Prostate gland (tissue), 2 donors: ENCODE results near the gene GLT1D1. TPM values are rescaled to one million over a fixed set of nuclear protein-coding genes. Genes with fewer than 3 reads are reported as not detected.

Experiments
- DNase-seq: peaks from one replicate; pipeline ENCODE4 v3.0.0-alpha.2; 2019; ENCODE audit warnings: low spot score
- H3K27ac ChIP-seq, 2 donors: fragments of 200-600 bp; sonication (generic); 2 replicates each; pipeline ENCODE4 v1.5.1; 2017 to 2019
- H3K27me3 ChIP-seq: fragments of 200-600 bp; sonication (generic); replicated peaks from 2 replicates; pipeline ENCODE4 v1.5.1; 2019; ENCODE audit not compliant: insufficient read depth
- H3K36me3 ChIP-seq, 2 donors: fragments of 200-600 bp; sonication (generic); 1 replicate in 1 of 2; 2 replicates in 1 of 2; pipeline versions ENCODE4 v1.5.1 to v1.8.1; 2017 to 2019
- H3K4me1 ChIP-seq: fragments of 200-600 bp; sonication (generic); replicated peaks from 2 replicates; pipeline ENCODE4 v1.5.1; 2019
- H3K4me3 ChIP-seq, 2 donors: fragments of 200-600 bp; sonication (generic); 2 replicates each; pipeline ENCODE4 v1.5.1; 2017 to 2019
- H3K9me3 ChIP-seq: fragments of 200-600 bp; sonication (generic); 2 replicates; pipeline ENCODE4 v1.5.1; 2017
- CTCF ChIP-seq, 4 experiments: fragments of 200-600 bp in 2 of 4; fragments of 450-650 bp in 2 of 4; sonication (generic) in 2 of 4; IDR thresholded peaks; 1 replicate in 3 of 4; 2 replicates in 1 of 4; pipeline ENCODE4 v1.5.1; 2016 to 2019; ENCODE audit warnings: antibody characterized with exemption in 4 of 4, mild to moderate bottlenecking in 2 of 4, moderate library complexity in 2 of 4
- POLR2A ChIP-seq: fragments of 450-650 bp; IDR thresholded peaks from one replicate; pipeline ENCODE4 v1.6.1; 2016; ENCODE audit warnings: antibody characterized with exemption, mild to moderate bottlenecking
- POLR2AphosphoS5 ChIP-seq: sonication (generic); formaldehyde crosslinking; IDR thresholded peaks from one replicate; pipeline ENCODE4 v1.6.1; 2017; ENCODE audit warnings: antibody characterized with exemption
- WGBS: methylation state at CpG from one replicate; pipeline ENCODE4 v1.1.5; 2018; 5-methylcytosine and 5-hydroxymethylcytosine counted together
- intact Hi-C: fragments of 100-400 bp; cut with DNase I; formaldehyde crosslinking; loops from one replicate; pipeline ENCODE4 v1.14.2; 2022
- total RNA-seq, 2 donors: library from RNA; depleted of rRNA; stranded (reverse); fragments of >200 nt; gene quantifications; one replicate each; pipeline ENCODE4 v1.1.0, GENCODE V29; 2016

The GLT1D1 gene
- total RNA-seq, 2 donors from 2014 or later, result 1.9 TPM; not detected in 1

DNA sequence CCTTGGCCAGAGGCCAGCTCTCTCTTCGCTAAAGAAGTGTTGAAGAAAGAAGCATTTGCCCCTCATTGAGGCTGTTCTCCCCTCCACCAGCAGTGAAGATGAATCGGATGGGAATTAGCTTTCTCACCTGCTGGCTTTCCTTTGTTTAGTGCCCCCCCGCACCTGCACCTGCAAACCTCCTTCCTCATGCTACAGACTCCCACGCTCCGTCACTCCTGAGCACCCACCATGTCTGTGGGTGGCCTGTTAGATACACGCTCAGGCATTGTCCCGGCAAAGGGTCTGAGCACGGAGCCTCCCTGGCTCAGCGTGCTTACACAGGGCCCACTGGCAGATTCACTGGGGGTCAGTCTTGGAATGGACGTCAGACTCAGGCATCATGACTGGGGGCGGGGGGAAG lies 121.6 kb downstream of the GLT1D1 start:
- no peak for TF ChIP-seq POLR2AphosphoS5
- no peak for TF ChIP-seq POLR2A
- no peak for TF ChIP-seq CTCF (IDR thresholded peaks at IDR 0.05)
- H3K36me3 ChIP-seq, result no peaks in the 10 kb centered on the region
- H3K27me3 ChIP-seq, result peaks cover 13% of the 10 kb centered on the region
- H3K27ac ChIP-seq, result no peak overlapping the region
- no peaks in the 10 kb centered on the region for H3K4me1 ChIP-seq
- H3K9me3 ChIP-seq, result no peaks in the 10 kb centered on the region
- no peak overlapping the region for H3K4me3 ChIP-seq
- WGBS, result 74% methylated on average over 11 of the region's 11 CpGs
- no peak for DNase-seq
- intact Hi-C loops, result no loop called here

DNA sequence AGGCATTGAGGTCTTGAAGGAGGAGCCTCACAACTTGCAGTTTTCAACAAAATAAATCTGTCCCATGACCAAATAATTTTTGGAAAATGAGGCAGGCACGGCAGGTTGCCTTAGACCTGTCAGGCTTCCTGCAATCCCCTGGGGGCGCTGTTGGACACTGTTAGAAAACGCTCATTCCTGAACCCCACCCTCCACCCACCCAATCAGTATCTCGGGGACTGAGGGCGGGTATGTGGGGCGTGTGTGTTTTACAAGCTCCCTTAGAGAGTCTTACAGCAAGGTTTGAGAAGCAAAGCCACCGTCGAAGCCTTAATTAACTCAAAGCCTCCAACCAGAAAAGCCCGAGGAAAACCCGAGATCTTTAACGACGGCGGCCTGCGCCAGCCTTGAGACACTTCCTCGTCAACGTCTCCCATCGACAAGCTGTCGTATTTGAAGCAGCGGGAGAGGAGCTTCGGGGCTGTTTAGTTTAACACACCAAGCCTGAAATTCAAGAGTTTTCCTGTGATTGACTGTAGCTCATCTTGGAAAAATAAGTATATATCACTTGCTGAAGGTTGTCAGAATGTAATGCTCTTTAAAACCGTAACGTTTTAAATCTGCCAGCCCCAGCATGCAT lies 123.0 kb downstream of the GLT1D1 start:
- Histone ChIP-seq H3K4me1 (no peaks in the 10 kb centered on the region), H3K27me3 (peaks cover 5% of the 10 kb centered on the region), H3K36me3 (no peaks in the 10 kb centered on the region), H3K9me3 (no peaks in the 10 kb centered on the region), H3K27ac (no peak overlapping the region), H3K4me3 (no peak overlapping the region)
- WGBS, result 11% methylated on average over 22 of the region's 22 CpGs
- intact Hi-C loops, result no loop called here
- no peak for TF ChIP-seq POLR2A
- TF ChIP-seq POLR2AphosphoS5, result no peak
- no peak for TF ChIP-seq CTCF (IDR thresholded peaks at IDR 0.05)
- no peak for DNase-seq

GRCh38 chr12:128977441-128977840 lies 124.2 kb downstream of the GLT1D1 start:
- TF ChIP-seq POLR2A (no peak), POLR2AphosphoS5 (no peak)
- Histone ChIP-seq H3K36me3 (no peaks in the 10 kb centered on the region), H3K27me3 (peaks cover 5% of the 10 kb centered on the region), H3K9me3 (no peaks in the 10 kb centered on the region), H3K4me1 (no peaks in the 10 kb centered on the region), H3K27ac (no peak overlapping the region), H3K4me3 (no peak overlapping the region)
- 62% methylated on average over 6 of the region's 6 CpGs for WGBS
- DNase-seq, result no peak
- intact Hi-C loops, result no loop called here

DNA sequence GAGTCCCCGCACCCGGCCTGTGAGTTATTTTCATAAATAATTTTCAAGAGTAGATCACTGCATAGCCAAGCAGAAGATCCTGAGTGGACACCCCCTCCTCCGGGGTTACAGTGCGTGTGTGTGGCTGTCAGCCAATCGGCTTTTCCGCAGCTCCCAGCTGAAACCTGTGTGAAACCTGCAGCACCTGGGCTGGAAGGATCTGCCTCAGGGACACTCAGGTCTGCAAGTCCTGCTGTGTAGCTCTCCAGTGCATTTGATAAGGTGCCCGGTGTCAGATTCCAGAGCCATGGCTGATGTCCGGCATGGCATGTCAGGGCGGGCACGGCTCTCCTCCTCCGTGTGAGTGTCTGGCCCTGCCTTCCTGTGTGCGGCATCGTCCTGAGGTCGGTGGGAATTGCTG lies 124.8 kb downstream of the GLT1D1 start:
- intact Hi-C loops, result no loop called here
- 63% methylated on average over 14 of the region's 14 CpGs for WGBS

DNA sequence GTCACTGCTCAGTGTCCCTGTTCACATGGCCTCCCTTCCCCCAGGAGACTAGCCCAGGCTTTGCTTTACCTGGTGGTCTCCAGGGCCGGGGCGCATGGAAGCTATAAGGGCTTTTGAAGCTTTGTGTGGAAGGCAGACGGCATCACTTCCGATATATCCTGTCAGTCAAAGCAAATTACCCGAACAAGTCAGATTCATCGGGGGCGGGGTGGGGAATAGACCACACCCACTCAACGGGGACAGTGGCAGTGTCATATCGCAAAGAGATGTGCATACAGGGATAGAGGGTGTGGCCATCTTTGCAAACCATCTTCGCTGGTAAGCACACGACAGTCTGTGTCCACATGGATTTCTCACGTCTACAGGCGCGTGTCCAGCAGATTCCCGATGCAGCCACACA lies 127.3 kb downstream of the GLT1D1 start:
- Histone ChIP-seq H3K9me3 (no peaks in the 10 kb centered on the region), H3K4me1 (no peaks in the 10 kb centered on the region), H3K27ac (no peak overlapping the region), H3K4me3 (no peak overlapping the region), H3K27me3 (peaks cover 3% of the 10 kb centered on the region), H3K36me3 (no peaks in the 10 kb centered on the region)
- TF ChIP-seq POLR2A, result no peak
- TF ChIP-seq POLR2AphosphoS5, result no peak
- no peak for TF ChIP-seq CTCF (IDR thresholded peaks at IDR 0.05)
- no peak for DNase-seq
- intact Hi-C loops, result no loop called here
- 84% methylated on average over 15 of the region's 15 CpGs for WGBS

More for the DNA sequence above, 124.8 kb downstream of the GLT1D1 start:
- no peak for TF ChIP-seq CTCF (IDR thresholded peaks at IDR 0.05)
- Histone ChIP-seq H3K27me3 (peaks cover 5% of the 10 kb centered on the region), H3K36me3 (no peaks in the 10 kb centered on the region), H3K9me3 (no peaks in the 10 kb centered on the region), H3K4me3 (no peak overlapping the region), H3K27ac (no peak overlapping the region), H3K4me1 (no peaks in the 10 kb centered on the region)
- no peak for DNase-seq
